HL-60 (cell line): ENCODE measurements around the gene MC5R.

Experiments used
- DNase-seq, 2 experiments: peaks; one replicate each; pipeline ENCODE4 v3.0.0-alpha.2; 2010 to 2020; ENCODE audit warnings: low read depth in 1 of 2, low spot score in 1 of 2
- H3K27ac ChIP-seq: fragments of 250-450 bp; sonication (Bioruptor Pico); replicated peaks from 2 replicates; pipeline ENCODE4 v1.5.1; 2020; ENCODE audit warnings: mild to moderate bottlenecking, moderate library complexity
- H3K27me3 ChIP-seq: fragments of 250-450 bp; sonication (Bioruptor Pico); 2 replicates; pipeline ENCODE4 v1.5.1; 2021; ENCODE audit warnings: mild to moderate bottlenecking, moderate library complexity; ENCODE audit not compliant: insufficient read depth, poor library complexity, severe bottlenecking
- H3K4me3 ChIP-seq: replicated peaks from 2 replicates; pipeline ENCODE4 v1.5.1; 2011; ENCODE audit warnings: mild to moderate bottlenecking, control low read depth, low read length; ENCODE audit not compliant: insufficient read depth
- GABPA ChIP-seq: IDR thresholded peaks from 2 replicates; pipeline ENCODE4 v1.6.1; 2012; ENCODE audit warnings: low read depth
- POLR2AphosphoS5 ChIP-seq: IDR thresholded peaks from 2 replicates; pipeline ENCODE4 v1.6.1; 2012; ENCODE audit warnings: low read depth
- SPI1 ChIP-seq: IDR thresholded peaks from 2 replicates; pipeline ENCODE4 v1.6.1; 2012; ENCODE audit warnings: low read depth, mild to moderate bottlenecking, borderline replicate concordance
- TF ChIP-seq, protein P1 (sequence below): IDR thresholded peaks from 2 replicates; pipeline ENCODE4 v1.6.1; 2012; ENCODE audit warnings: low read depth; ENCODE audit not compliant: insufficient replicate concordance
- TF ChIP-seq, protein P2 (sequence below): IDR thresholded peaks from one replicate; pipeline ENCODE4 v1.5.1; 2011; ENCODE audit warnings: low read length, control low read depth, inconsistent platforms; ENCODE audit not compliant: insufficient read depth

Gene MC5R

DNA sequence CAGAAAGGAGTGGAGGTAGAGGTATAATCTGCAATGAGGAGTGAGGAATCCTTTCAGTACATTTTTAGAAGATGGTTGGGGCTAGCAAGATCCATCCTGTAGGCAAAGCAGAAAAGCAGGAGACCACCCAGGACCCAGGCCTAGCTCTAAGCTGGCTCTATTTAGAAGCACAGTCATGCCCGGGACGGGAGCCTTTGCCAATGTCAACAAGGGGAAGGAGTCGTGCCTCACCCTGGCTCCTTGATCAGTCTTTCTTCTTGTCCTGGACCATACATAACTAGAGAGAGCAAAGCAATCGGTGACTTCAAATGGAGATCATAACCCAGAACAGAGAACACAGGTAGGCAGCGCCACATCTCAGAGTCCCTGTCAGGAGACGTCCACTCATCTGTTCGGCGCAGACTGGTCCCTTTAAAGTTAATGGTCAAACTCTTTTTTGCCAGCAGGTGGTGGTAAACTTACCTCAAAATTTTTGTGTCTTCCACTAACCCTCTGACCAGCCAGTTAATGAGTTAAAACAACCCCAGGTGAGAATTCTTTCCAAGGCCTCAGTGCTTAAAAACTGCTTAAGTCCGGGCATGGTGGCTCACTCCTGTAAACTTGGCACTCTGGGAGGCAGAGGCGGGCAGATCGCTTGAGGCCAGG, 8.0 kb downstream of the MC5R start:
- no peak for TF ChIP-seq GABPA
- H3K4me3 ChIP-seq: no peak overlapping the region

DNA sequence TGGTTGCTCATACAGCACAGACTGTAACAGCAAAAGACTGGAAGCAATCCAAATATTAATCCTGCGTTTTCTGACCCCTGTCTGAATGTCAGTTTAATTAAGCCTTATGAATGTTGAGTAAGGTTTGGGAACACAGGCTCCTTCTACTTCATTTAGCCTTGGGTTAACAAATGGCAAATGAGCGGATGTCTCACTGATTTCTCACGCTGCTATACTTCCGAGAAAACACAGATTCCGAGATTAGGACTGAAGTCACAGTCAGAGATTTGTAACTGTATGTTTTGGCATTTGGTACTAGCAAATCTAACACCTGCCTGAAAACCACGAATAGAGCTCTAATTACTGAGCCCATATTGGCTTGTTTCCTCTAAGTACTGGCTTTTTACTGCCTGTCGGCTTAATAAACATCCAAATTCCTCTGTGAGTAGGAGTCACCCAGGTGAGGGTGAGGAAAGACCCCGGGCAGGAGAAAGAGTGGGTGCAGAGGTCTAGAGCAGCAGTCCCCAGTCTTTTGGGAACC, 10.6 kb downstream of the MC5R start:
- Histone ChIP-seq H3K4me3 (no peak overlapping the region), H3K27ac (no peak overlapping the region), H3K27me3 (peaks cover 18% of the 10 kb centered on the region)
- DNase-seq: no peak
- TF ChIP-seq SPI1 (no peak), GABPA (no peak), POLR2AphosphoS5 (no peak)
- TF ChIP-seq, protein P1, sequence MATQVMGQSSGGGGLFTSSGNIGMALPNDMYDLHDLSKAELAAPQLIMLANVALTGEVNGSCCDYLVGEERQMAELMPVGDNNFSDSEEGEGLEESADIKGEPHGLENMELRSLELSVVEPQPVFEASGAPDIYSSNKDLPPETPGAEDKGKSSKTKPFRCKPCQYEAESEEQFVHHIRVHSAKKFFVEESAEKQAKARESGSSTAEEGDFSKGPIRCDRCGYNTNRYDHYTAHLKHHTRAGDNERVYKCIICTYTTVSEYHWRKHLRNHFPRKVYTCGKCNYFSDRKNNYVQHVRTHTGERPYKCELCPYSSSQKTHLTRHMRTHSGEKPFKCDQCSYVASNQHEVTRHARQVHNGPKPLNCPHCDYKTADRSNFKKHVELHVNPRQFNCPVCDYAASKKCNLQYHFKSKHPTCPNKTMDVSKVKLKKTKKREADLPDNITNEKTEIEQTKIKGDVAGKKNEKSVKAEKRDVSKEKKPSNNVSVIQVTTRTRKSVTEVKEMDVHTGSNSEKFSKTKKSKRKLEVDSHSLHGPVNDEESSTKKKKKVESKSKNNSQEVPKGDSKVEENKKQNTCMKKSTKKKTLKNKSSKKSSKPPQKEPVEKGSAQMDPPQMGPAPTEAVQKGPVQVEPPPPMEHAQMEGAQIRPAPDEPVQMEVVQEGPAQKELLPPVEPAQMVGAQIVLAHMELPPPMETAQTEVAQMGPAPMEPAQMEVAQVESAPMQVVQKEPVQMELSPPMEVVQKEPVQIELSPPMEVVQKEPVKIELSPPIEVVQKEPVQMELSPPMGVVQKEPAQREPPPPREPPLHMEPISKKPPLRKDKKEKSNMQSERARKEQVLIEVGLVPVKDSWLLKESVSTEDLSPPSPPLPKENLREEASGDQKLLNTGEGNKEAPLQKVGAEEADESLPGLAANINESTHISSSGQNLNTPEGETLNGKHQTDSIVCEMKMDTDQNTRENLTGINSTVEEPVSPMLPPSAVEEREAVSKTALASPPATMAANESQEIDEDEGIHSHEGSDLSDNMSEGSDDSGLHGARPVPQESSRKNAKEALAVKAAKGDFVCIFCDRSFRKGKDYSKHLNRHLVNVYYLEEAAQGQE: no peak
- TF ChIP-seq, protein P2, sequence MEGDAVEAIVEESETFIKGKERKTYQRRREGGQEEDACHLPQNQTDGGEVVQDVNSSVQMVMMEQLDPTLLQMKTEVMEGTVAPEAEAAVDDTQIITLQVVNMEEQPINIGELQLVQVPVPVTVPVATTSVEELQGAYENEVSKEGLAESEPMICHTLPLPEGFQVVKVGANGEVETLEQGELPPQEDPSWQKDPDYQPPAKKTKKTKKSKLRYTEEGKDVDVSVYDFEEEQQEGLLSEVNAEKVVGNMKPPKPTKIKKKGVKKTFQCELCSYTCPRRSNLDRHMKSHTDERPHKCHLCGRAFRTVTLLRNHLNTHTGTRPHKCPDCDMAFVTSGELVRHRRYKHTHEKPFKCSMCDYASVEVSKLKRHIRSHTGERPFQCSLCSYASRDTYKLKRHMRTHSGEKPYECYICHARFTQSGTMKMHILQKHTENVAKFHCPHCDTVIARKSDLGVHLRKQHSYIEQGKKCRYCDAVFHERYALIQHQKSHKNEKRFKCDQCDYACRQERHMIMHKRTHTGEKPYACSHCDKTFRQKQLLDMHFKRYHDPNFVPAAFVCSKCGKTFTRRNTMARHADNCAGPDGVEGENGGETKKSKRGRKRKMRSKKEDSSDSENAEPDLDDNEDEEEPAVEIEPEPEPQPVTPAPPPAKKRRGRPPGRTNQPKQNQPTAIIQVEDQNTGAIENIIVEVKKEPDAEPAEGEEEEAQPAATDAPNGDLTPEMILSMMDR: no peak

More for the DNA sequence above, 8.0 kb downstream of the MC5R start:
- no peak overlapping the region for H3K27ac ChIP-seq
- H3K27me3 ChIP-seq: peaks cover 23% of the 10 kb centered on the region
- DNase-seq: no peak

DNA sequence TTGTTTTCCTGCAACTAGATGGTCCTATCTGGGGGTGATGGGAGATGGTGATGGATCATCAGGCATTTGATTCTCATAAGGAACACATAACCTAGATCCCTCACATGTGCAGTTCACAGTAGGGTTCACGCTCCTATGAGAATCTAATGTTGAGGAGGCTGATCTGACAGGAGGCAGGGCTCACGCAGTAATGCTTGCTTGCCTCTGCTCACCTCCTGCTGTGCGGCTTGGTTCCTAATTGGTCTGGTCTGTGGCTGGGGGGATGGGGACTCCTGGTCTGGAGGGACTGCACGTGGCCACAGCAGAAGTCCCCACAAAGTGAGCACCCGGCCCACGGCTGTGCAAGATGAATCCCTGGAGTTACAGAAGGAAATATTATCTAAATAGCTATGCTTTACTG, 11.3 kb downstream of the MC5R start:
- TF ChIP-seq, protein P2: no peak
- TF ChIP-seq, protein P1: no peak
- TF ChIP-seq POLR2AphosphoS5 (no peak), SPI1 (no peak), GABPA (no peak)
- peaks cover 18% of the 10 kb centered on the region for H3K27me3 ChIP-seq
- no peak overlapping the region for H3K4me3 ChIP-seq
- H3K27ac ChIP-seq: no peak overlapping the region
- no peak for DNase-seq

DNA sequence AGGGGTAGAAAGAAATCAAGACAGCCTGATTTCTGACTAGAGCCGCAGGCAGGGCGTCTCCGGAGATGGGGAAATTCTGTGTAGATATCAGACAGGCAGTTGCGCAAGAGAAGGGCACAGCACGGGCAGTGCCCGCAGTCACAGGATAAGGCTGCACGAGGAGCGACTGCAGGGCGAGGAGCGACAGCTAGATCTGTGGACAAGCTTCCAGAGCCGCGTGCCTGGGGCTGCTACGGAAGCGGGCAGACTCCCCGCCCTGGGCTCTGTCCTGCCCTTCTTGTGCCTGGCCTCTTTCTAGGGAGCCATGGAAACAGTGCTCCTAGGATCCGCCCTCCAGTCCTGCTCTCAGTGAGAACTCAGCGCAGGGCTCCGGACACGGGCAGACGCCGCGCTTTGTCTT, 12.6 kb downstream of the MC5R start:
- DNase-seq: peak in 1 of 2 experiments; percentile 59
- TF ChIP-seq, protein P2: no peak
- TF ChIP-seq SPI1 (no peak), POLR2AphosphoS5 (no peak), GABPA (no peak)
- TF ChIP-seq, protein P1: no peak
- no peak overlapping the region for H3K4me3 ChIP-seq

More for the DNA sequence above, 12.6 kb downstream of the MC5R start:
- Histone ChIP-seq H3K27me3 (peaks cover 12% of the 10 kb centered on the region), H3K27ac (no peak overlapping the region)
